ENCODE measurements around the gene CAPN10. TPM values are rescaled to one million over a fixed set of nuclear protein-coding genes. Genes with fewer than 3 reads are reported as not detected.

The CAPN10 gene
- polyA plus RNA-seq, 1 donor (not counting 4 experiments of a cell fraction or from before 2014, with no cell fraction given): 7.1 TPM

GRCh38 chr2:240577281-240578109 is 9.0 kb upstream of the CAPN10 start:
- Histone ChIP-seq H4K20me1 (ENCODE audit: control insufficient read depth, extremely low read depth, insufficient read depth, low read length) (peaks cover 17% of the 10 kb centered on the region), H3K36me3 (ENCODE audit: control insufficient read depth in 2 of 2, extremely low read depth in 1 of 2, insufficient read depth in 2 of 2, low read length in 2 of 2) (peaks cover 4 to 11% of the 10 kb centered on the region in 2 experiments), H3K4me1 (ENCODE audit: control insufficient read depth, extremely low read depth, insufficient read depth, low read length) (peaks cover 31% of the 10 kb centered on the region), H3K27me3 (ENCODE audit: control insufficient read depth, extremely low read depth, insufficient read depth, low read length) (no peaks in the 10 kb centered on the region), H3K79me2 (ENCODE audit: control insufficient read depth, insufficient read depth, low read length) (peaks cover 4% of the 10 kb centered on the region), H2AFZ (ENCODE audit: control insufficient read depth, low read length) (no peak overlapping the region), H3K27ac (ENCODE audit: control insufficient read depth, insufficient read depth, low read length) (no peak overlapping the region), H3K9ac (ENCODE audit: control insufficient read depth, extremely low read depth, insufficient read depth, low read length) (no peak overlapping the region), H3K4me3 (ENCODE audit: control insufficient read depth in 2 of 3, extremely low read depth in 1 of 3, insufficient read depth in 2 of 3, low read depth in 1 of 3, low read length in 3 of 3) (no peak overlapping the region), H3K9me3 (ENCODE audit: control insufficient read depth, low read depth, low read length) (no peaks in the 10 kb centered on the region), H3K9me1 (ENCODE audit: control insufficient read depth, extremely low read depth, insufficient read depth, low read length) (peaks cover 5% of the 10 kb centered on the region), H3K4me2 (ENCODE audit: control insufficient read depth, extremely low read depth, insufficient read depth, low read depth, low read length) (no peak overlapping the region)
- dilution Hi-C loops (cut with MboI; ENCODE audit: extremely low pct_ligation_motif_present, low sequenced_read_pairs): no loop called here
- DNase-seq (ENCODE audit: low read depth, low spot score) (no peak), FAIRE-seq (no peak)
- TF ChIP-seq EZH2 (IDR thresholded peaks at IDR 0.05; ENCODE audit: low read length) (no peak), CTCF (optimal IDR thresholded peaks at IDR 0.05 in 1 of 3, IDR thresholded peaks at IDR 0.05 in 1 of 3, conservative IDR thresholded peaks at IDR 0.05 in 1 of 3; ENCODE audit: extremely low read depth in 1 of 3, insufficient read depth in 2 of 3, low read length in 3 of 3) (no peak)

- Histone ChIP-seq H3K4me2 (ENCODE audit: control insufficient read depth, extremely low read depth, insufficient read depth, low read depth, low read length) (no peak overlapping the region), H3K4me1 (ENCODE audit: control insufficient read depth, extremely low read depth, insufficient read depth, low read length) (peaks cover 31% of the 10 kb centered on the region), H2AFZ (ENCODE audit: control insufficient read depth, low read length) (no peak overlapping the region), H3K9ac (ENCODE audit: control insufficient read depth, extremely low read depth, insufficient read depth, low read length) (no peak overlapping the region), H3K4me3 (ENCODE audit: control insufficient read depth in 2 of 3, extremely low read depth in 1 of 3, insufficient read depth in 2 of 3, low read depth in 1 of 3, low read length in 3 of 3) (no peak overlapping the region), H4K20me1 (ENCODE audit: control insufficient read depth, extremely low read depth, insufficient read depth, low read length) (peaks cover 21% of the 10 kb centered on the region), H3K9me3 (ENCODE audit: control insufficient read depth, low read depth, low read length) (no peaks in the 10 kb centered on the region), H3K9me1 (ENCODE audit: control insufficient read depth, extremely low read depth, insufficient read depth, low read length) (peaks cover 5% of the 10 kb centered on the region), H3K27ac (ENCODE audit: control insufficient read depth, insufficient read depth, low read length) (no peak overlapping the region), H3K27me3 (ENCODE audit: control insufficient read depth, extremely low read depth, insufficient read depth, low read length) (no peaks in the 10 kb centered on the region), H3K79me2 (ENCODE audit: control insufficient read depth, insufficient read depth, low read length) (peaks cover 9% of the 10 kb centered on the region), H3K36me3 (ENCODE audit: control insufficient read depth in 2 of 2, extremely low read depth in 1 of 2, insufficient read depth in 2 of 2, low read length in 2 of 2) (peaks cover 4 to 11% of the 10 kb centered on the region in 2 experiments)
- TF ChIP-seq CTCF (optimal IDR thresholded peaks at IDR 0.05 in 1 of 3, IDR thresholded peaks at IDR 0.05 in 1 of 3, conservative IDR thresholded peaks at IDR 0.05 in 1 of 3; ENCODE audit: extremely low read depth in 1 of 3, insufficient read depth in 2 of 3, low read length in 3 of 3) (no peak), EZH2 (IDR thresholded peaks at IDR 0.05; ENCODE audit: low read length) (no peak)
- dilution Hi-C loops (cut with MboI; ENCODE audit: extremely low pct_ligation_motif_present, low sequenced_read_pairs): no loop called here
- no peak for FAIRE-seq
- no peak for DNase-seq (ENCODE audit: low read depth, low spot score)
Observed at GRCh38 chr2:240578110-240578450, 8.5 kb upstream of the CAPN10 start.

All from keratinocyte (primary cell).